HEK293 (cell line): ENCODE data around the gene GTPBP3.

Experiments
- CTCF ChIA-PET: fragments of 350-600 bp; formaldehyde crosslinking; extraction: SDS; loops from one replicate; lab custom pipeline; 2021; ENCODE audit warnings: antibody characterized with exemption; lab: Yijun Ruan, JAX
- POLR2A ChIA-PET: fragments of 300-600 bp; formaldehyde crosslinking; extraction: SDS; loops from one replicate; lab custom pipeline; 2020; ENCODE audit warnings: antibody characterized with exemption, inconsistent platforms; lab: Yijun Ruan, JAX
- H3K27ac ChIP-seq: fragments of 200-500 bp; sonication (Bioruptor generic); 2 replicates; pipeline ENCODE4 v1.5.1; 2014; ENCODE audit warnings: low read depth, low read length, control low read depth, inconsistent platforms; ENCODE audit errors: extremely low read depth
- H3K36me3 ChIP-seq, 2 experiments: fragments of 200-500 bp in 1 of 2; sonication (Bioruptor generic) in 1 of 2; 1 replicate in 1 of 2; 2 replicates in 1 of 2; pipeline ENCODE4 v1.5.1; 2014 to 2017; ENCODE audit warnings: inconsistent platforms in 2 of 2, low read length in 2 of 2; ENCODE audit not compliant: control insufficient read depth in 2 of 2, insufficient read depth in 1 of 2
- H3K4me1 ChIP-seq: fragments of 200-500 bp; sonication (Bioruptor generic); 2 replicates; pipeline ENCODE4 v1.5.1; 2014; ENCODE audit warnings: mild to moderate bottlenecking, low read length, inconsistent platforms; ENCODE audit not compliant: control insufficient read depth, insufficient read depth
- H3K4me3 ChIP-seq: 2 replicates; pipeline ENCODE4 v1.5.1; 2011; ENCODE audit warnings: low read depth, mild to moderate bottlenecking, control low read depth, low read length, moderate library complexity
- H3K9me3 ChIP-seq: fragments of 200-500 bp; sonication (Bioruptor generic); 2 replicates; pipeline ENCODE4 v1.5.1; 2014; ENCODE audit warnings: low read depth, low read length, inconsistent platforms; ENCODE audit not compliant: control insufficient read depth, insufficient read depth
- GLIS2 ChIP-seq: fragments of 450-650 bp; formaldehyde crosslinking; IDR thresholded peaks from 2 replicates; pipeline ENCODE4 v1.5.1; 2016; ENCODE audit warnings: missing biosample characterization, missing genetic modification characterization
- KLF10 ChIP-seq: fragments of 450-650 bp; IDR thresholded peaks from 2 replicates; pipeline ENCODE4 v1.5.1; 2018; ENCODE audit warnings: missing biosample characterization, mild to moderate bottlenecking, missing genetic modification characterization
- PATZ1 ChIP-seq: fragments of 450-650 bp; formaldehyde crosslinking; IDR thresholded peaks from 2 replicates; pipeline ENCODE4 v1.5.1; 2016; ENCODE audit warnings: missing biosample characterization, missing genetic modification characterization
- PRDM10 ChIP-seq: fragments of 450-650 bp; formaldehyde crosslinking; IDR thresholded peaks from 2 replicates; pipeline ENCODE4 v1.5.1; 2016; ENCODE audit warnings: missing biosample characterization, missing genetic modification characterization
- PRDM4 ChIP-seq: fragments of 450-650 bp; formaldehyde crosslinking; IDR thresholded peaks from 2 replicates; pipeline ENCODE4 v1.5.1; 2017; ENCODE audit warnings: missing biosample characterization, missing genetic modification characterization
- PRDM6 ChIP-seq: fragments of 450-650 bp; formaldehyde crosslinking; IDR thresholded peaks from 2 replicates; pipeline ENCODE4 v1.5.1; 2017; ENCODE audit warnings: missing biosample characterization, missing genetic modification characterization
- REPIN1 ChIP-seq: fragments of 450-650 bp; formaldehyde crosslinking; IDR thresholded peaks from 2 replicates; pipeline ENCODE4 v1.5.1; 2017; ENCODE audit warnings: missing biosample characterization, missing genetic modification characterization, low read depth
- SP3 ChIP-seq: fragments of 450-650 bp; formaldehyde crosslinking; IDR thresholded peaks from 2 replicates; pipeline ENCODE4 v1.5.1; 2016; ENCODE audit warnings: missing biosample characterization, missing genetic modification characterization
- WT1 ChIP-seq: fragments of 450-650 bp; formaldehyde crosslinking; IDR thresholded peaks from 2 replicates; pipeline ENCODE4 v1.5.1; 2016; ENCODE audit warnings: missing biosample characterization, missing genetic modification characterization
- ZNF133 ChIP-seq: fragments of 450-650 bp; formaldehyde crosslinking; IDR thresholded peaks from 2 replicates; pipeline ENCODE4 v1.5.1; 2016; ENCODE audit warnings: missing biosample characterization, missing genetic modification characterization
- ZNF214 ChIP-seq: fragments of 450-650 bp; formaldehyde crosslinking; IDR thresholded peaks from 2 replicates; pipeline ENCODE4 v1.5.1; 2017; ENCODE audit warnings: missing biosample characterization, mild to moderate bottlenecking, missing genetic modification characterization, borderline replicate concordance
- ZNF311 ChIP-seq: fragments of 450-650 bp; formaldehyde crosslinking; IDR thresholded peaks from 2 replicates; pipeline ENCODE4 v1.5.1; 2017; ENCODE audit warnings: missing biosample characterization, missing genetic modification characterization, borderline replicate concordance
- ZNF350 ChIP-seq: fragments of 450-650 bp; formaldehyde crosslinking; IDR thresholded peaks from 2 replicates; pipeline ENCODE4 v1.5.0; 2017; ENCODE audit warnings: missing biosample characterization, mild to moderate bottlenecking, missing genetic modification characterization
- ZNF366 ChIP-seq: fragments of 450-650 bp; formaldehyde crosslinking; conservative IDR thresholded peaks from 2 replicates; pipeline ENCODE4 v1.5.1; 2016; ENCODE audit warnings: missing biosample characterization, missing genetic modification characterization
- ZNF433 ChIP-seq: fragments of 450-650 bp; formaldehyde crosslinking; IDR thresholded peaks from 2 replicates; pipeline ENCODE4 v1.5.1; 2016; ENCODE audit warnings: missing biosample characterization, missing genetic modification characterization, low read depth
- ZNF501 ChIP-seq: fragments of 450-650 bp; formaldehyde crosslinking; IDR thresholded peaks from 2 replicates; pipeline ENCODE4 v1.5.1; 2016; ENCODE audit warnings: missing biosample characterization, missing genetic modification characterization
- ZNF510 ChIP-seq: fragments of 450-650 bp; formaldehyde crosslinking; IDR thresholded peaks from 2 replicates; pipeline ENCODE4 v1.5.1; 2018; ENCODE audit warnings: mild to moderate bottlenecking, missing genetic modification characterization, missing biosample characterization; ENCODE audit not compliant: insufficient replicate concordance
- ZNF513 ChIP-seq: fragments of 450-650 bp; IDR thresholded peaks from 2 replicates; pipeline ENCODE4 v1.5.1; 2018; ENCODE audit warnings: missing biosample characterization, missing genetic modification characterization
- ZNF529 ChIP-seq: fragments of 450-650 bp; formaldehyde crosslinking; IDR thresholded peaks from 2 replicates; pipeline ENCODE4 v1.5.1; 2017; ENCODE audit warnings: missing genetic modification characterization, missing biosample characterization; ENCODE audit not compliant: insufficient replicate concordance
- ZNF596 ChIP-seq: fragments of 450-650 bp; IDR thresholded peaks from 2 replicates; pipeline ENCODE4 v1.5.0; 2018; ENCODE audit warnings: missing biosample characterization, mild to moderate bottlenecking, missing genetic modification characterization, moderate library complexity

The GTPBP3 gene

GRCh38 chr19:17335575-17335974, 1.8 kb upstream of the GTPBP3 start:
- Histone ChIP-seq H3K27ac (no peak overlapping the region), H3K4me3 (no peak overlapping the region), H3K9me3 (no peaks in the 10 kb centered on the region), H3K4me1 (peaks cover 8% of the 10 kb centered on the region), H3K36me3 (peaks cover 0 to 27% of the 10 kb centered on the region in 2 experiments; a peak in 2 of 3 replicates)
- TF ChIP-seq ZNF350 (tag by site-specific recombination) (no peak), KLF10 (tag by site-specific recombination) (0 out of 2 replicates have a peak, but pooled peaks have one; percentile 18)
- ChIA-PET POLR2A (interaction anchor here (1.2 to 7.6 kb wide), 4 partner anchors 18 to 84 kb away, joined by 3 to 64 read pairs (median 6); partner anchors contain the start of genes DDA1 and MVB12A), CTCF (interaction anchor here (0.6 to 1.6 kb wide), 10 partner anchors 23 to 777 kb away, joined by 3 to 6 read pairs (median 3); no protein-coding TSS in a partner anchor)

GRCh38 chr19:17337675-17338432, 501 bp downstream of the GTPBP3 start:
- ChIA-PET POLR2A (interaction anchor here (0.7 to 7.6 kb wide), 3 partner anchors 20 to 169 kb away, joined by 4 to 64 read pairs (median 5); partner anchors contain the start of gene DDA1), CTCF (interaction anchor here (1.2 kb wide), 1 partner anchor 53 kb away, joined by 5 read pairs; no protein-coding TSS in a partner anchor)
- Histone ChIP-seq H3K36me3 (peaks cover 0 to 33% of the 10 kb centered on the region in 2 experiments; a peak in 2 of 3 replicates), H3K4me1 (peaks cover 8% of the 10 kb centered on the region), H3K4me3 (peak overlapping the region; percentile 46), H3K27ac (peak overlapping the region; percentile 63), H3K9me3 (no peaks in the 10 kb centered on the region)
- no peak; the same call in 1 of the 2 replicates for TF ChIP-seq KLF10 (tag by site-specific recombination)
- TF ChIP-seq GLIS2 (tag by site-specific recombination) = no peak
- TF ChIP-seq ZNF501 = no peak
- no peak for TF ChIP-seq ZNF133 (tag by site-specific recombination)
- no peak for TF ChIP-seq ZNF510
- TF ChIP-seq PRDM4 = no peak
- no peak for TF ChIP-seq ZNF596
- TF ChIP-seq ZNF529 (tag by site-specific recombination) = no peak
- TF ChIP-seq PATZ1 (tag by site-specific recombination) = peak; percentile 93
- TF ChIP-seq PRDM10 = peak; percentile 72
- no peak; the same call in 1 of the 2 replicates for TF ChIP-seq SP3 (tag by site-specific recombination)
- no peak for TF ChIP-seq WT1 (tag by site-specific recombination)
- TF ChIP-seq ZNF366 (tag by site-specific recombination) = no peak
- TF ChIP-seq REPIN1 (tag by site-specific recombination) = peak; percentile 47; the same call in 1 of the 2 replicates
- TF ChIP-seq ZNF214 = no peak
- TF ChIP-seq PRDM6 (tag by site-specific recombination) = no peak
- TF ChIP-seq ZNF433 = no peak; the same call in 1 of the 2 replicates
- no peak for TF ChIP-seq ZNF513 (tag by site-specific recombination)
- no peak for TF ChIP-seq ZNF311 (tag by site-specific recombination)
